RWPE2 (cell line): ENCODE results near the gene LYRM1.

ENCODE experiments used
- ATAC-seq: fragments of 200-7000 bp; cut with Tn5 transposase; 3 replicates; pipeline ENCODE4 v1.9.1; 2021; ENCODE audit warnings: low read depth
- DNase-seq: peaks from one replicate; pipeline ENCODE4 v3.0.0-alpha.2; 2020; ENCODE audit warnings: low spot score
- H3K27ac ChIP-seq: fragments of 450-650 bp; 2 replicates; pipeline ENCODE4 v1.5.1; 2017; ENCODE audit warnings: mild to moderate bottlenecking; ENCODE audit not compliant: poor library complexity, severe bottlenecking
- H3K27me3 ChIP-seq: fragments of 250-450 bp; sonication (Bioruptor Pico); 2 replicates; pipeline ENCODE4 v1.5.1; 2021; ENCODE audit warnings: mild to moderate bottlenecking, moderate library complexity; ENCODE audit not compliant: insufficient read depth, poor library complexity, severe bottlenecking
- H3K36me3 ChIP-seq: fragments of 250-450 bp; sonication (Bioruptor Pico); 2 replicates; pipeline ENCODE4 v1.5.1; 2020; ENCODE audit warnings: low read depth, mild to moderate bottlenecking, moderate library complexity
- H3K4me1 ChIP-seq: fragments of 250-450 bp; sonication (Bioruptor Pico); 2 replicates; pipeline ENCODE4 v1.5.1; 2021; ENCODE audit warnings: mild to moderate bottlenecking, moderate library complexity; ENCODE audit not compliant: insufficient read depth, poor library complexity, severe bottlenecking
- H3K4me3 ChIP-seq: fragments of 250-450 bp; sonication (Bioruptor Pico); 2 replicates; pipeline ENCODE4 v1.5.1; 2021; ENCODE audit warnings: mild to moderate bottlenecking, moderate library complexity; ENCODE audit not compliant: severe bottlenecking
- H3K9me3 ChIP-seq: fragments of 250-450 bp; sonication (Bioruptor Pico); 2 replicates; pipeline ENCODE4 v1.5.1; 2021; ENCODE audit warnings: mild to moderate bottlenecking, moderate library complexity; ENCODE audit not compliant: severe bottlenecking
- CTCF ChIP-seq: fragments of 450-650 bp; IDR thresholded peaks from one replicate; pipeline ENCODE4 v1.5.1; 2017; ENCODE audit warnings: mild to moderate bottlenecking, moderate library complexity; ENCODE audit not compliant: poor library complexity, severe bottlenecking

The LYRM1 gene

GRCh38 chr16:20887207-20887606 lies 13.4 kb upstream of the LYRM1 start:
- Histone ChIP-seq H3K9me3 (no peaks in the 10 kb centered on the region), H3K27me3 (no peaks in the 10 kb centered on the region), H3K4me1 (peaks cover 5% of the 10 kb centered on the region), H3K36me3 (peaks cover 9% of the 10 kb centered on the region; the same call in 1 of the 2 replicates), H3K27ac (no peak overlapping the region), H3K4me3 (no peak overlapping the region)
- ATAC-seq (no peak), DNase-seq (no peak)
- no peak for TF ChIP-seq CTCF

- Histone ChIP-seq H3K9me3 (no peaks in the 10 kb centered on the region), H3K27ac (no peak overlapping the region), H3K4me3 (no peak overlapping the region), H3K4me1 (no peaks in the 10 kb centered on the region), H3K36me3 (peaks cover 21% of the 10 kb centered on the region), H3K27me3 (no peaks in the 10 kb centered on the region)
- TF ChIP-seq CTCF: no peak
- ATAC-seq (no peak), DNase-seq (no peak)
Measured at GRCh38 chr16:20889625-20890275, 10.8 kb upstream of the LYRM1 start.

GRCh38 chr16:20894388-20894787 lies 6.2 kb upstream of the LYRM1 start:
- H3K4me3 ChIP-seq: no peak overlapping the region
- H3K36me3 ChIP-seq: peaks cover 33% of the 10 kb centered on the region
- no peaks in the 10 kb centered on the region for H3K27me3 ChIP-seq
- peaks cover 21% of the 10 kb centered on the region for H3K4me1 ChIP-seq
- H3K9me3 ChIP-seq: no peaks in the 10 kb centered on the region
- H3K27ac ChIP-seq: no peak overlapping the region
- TF ChIP-seq CTCF: no peak
- DNase-seq: no peak
- ATAC-seq: no peak

- H3K4me3 ChIP-seq: no peak overlapping the region
- peak overlapping the region; percentile 94 for H3K27ac ChIP-seq
- H3K4me1 ChIP-seq: peaks cover 26% of the 10 kb centered on the region
- H3K36me3 ChIP-seq: peaks cover 30% of the 10 kb centered on the region
- ATAC-seq (no peak), DNase-seq (no peak)
- TF ChIP-seq CTCF: no peak
- no peaks in the 10 kb centered on the region for H3K27me3 ChIP-seq
- no peaks in the 10 kb centered on the region for H3K9me3 ChIP-seq
Measured at GRCh38 chr16:20897253-20897897, 3.2 kb upstream of the LYRM1 start.

- peaks cover 26% of the 10 kb centered on the region for H3K4me1 ChIP-seq
- H3K9me3 ChIP-seq: no peaks in the 10 kb centered on the region
- TF ChIP-seq CTCF: no peak
- ATAC-seq (no peak), DNase-seq (no peak)
- H3K27me3 ChIP-seq: no peaks in the 10 kb centered on the region
- peak overlapping the region; percentile 94 for H3K27ac ChIP-seq
- peaks cover 28% of the 10 kb centered on the region for H3K36me3 ChIP-seq
- H3K4me3 ChIP-seq: no peak overlapping the region
Measured at GRCh38 chr16:20897922-20898321, 2.6 kb upstream of the LYRM1 start.
